GM03348 (cell line): ENCODE measurements around the gene ZNF490.
"Not testable (repeated sequence)": the region's sequence is repeated elsewhere in the genome, so short reads cannot be mapped to it uniquely, and the experiment has no call there.

Source experiments
- DNase-seq: peaks from one replicate; pipeline ENCODE4 v3.0.0; 2012; ENCODE audit warnings: low spot score

Gene ZNF490

DNA sequence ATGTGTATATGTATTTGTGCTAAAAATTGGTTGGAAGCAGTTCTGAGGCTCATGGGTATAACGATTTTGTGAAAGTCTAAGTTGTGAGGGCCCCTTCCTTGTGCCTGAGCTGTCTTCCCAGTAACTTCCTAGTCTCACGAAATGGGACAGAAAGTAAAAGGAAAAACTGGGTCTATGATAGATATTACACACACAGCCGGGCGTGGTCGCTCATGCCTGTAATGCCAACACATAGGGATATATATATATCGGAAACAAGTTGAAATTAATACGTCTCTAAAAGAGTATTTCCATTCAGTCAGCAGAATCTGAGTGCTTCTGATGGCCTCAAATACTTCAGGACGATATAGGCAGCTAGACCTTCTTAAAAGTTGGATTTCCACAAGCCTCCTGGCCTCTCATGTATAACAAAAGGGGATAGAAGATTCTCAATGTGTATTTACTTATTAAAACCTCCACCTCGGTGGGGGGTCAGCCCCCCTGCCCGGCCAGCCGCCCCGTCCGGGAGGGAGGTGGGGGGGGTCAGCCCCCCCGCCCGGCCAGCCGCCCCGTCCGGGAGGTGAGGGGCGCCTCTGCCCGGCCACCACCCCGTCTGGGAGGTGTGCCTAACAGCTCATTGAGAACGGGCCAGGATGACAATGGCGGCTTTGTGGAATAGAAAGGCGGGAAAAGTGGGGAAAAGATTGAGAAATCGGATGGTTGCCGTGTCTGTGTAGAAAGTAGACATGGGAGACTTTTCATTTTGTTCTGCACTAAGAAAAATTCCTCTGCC lies 10.8 kb upstream of the ZNF490 start:
- not testable (repeated sequence) for DNase-seq

DNA sequence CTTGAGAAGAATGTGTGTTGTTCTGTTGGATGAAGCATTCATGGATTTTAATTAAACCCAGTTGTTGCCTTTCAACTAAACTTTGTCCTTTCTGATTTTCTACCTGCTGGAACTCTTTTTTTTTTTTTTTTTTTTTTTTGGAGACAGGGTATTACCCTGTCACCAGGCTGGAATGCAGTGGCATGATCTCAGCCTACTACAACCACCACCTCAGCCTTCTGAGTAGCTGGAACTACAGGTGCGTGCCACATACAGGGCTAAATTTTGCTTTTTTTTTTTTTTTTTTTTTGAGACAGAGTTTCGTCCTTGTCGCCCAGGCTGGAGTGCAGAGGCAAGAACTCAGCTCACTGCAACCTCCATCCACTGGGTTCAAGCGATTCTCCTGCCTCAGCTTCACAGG lies 7.0 kb upstream of the ZNF490 start:
- no peak for DNase-seq

DNA sequence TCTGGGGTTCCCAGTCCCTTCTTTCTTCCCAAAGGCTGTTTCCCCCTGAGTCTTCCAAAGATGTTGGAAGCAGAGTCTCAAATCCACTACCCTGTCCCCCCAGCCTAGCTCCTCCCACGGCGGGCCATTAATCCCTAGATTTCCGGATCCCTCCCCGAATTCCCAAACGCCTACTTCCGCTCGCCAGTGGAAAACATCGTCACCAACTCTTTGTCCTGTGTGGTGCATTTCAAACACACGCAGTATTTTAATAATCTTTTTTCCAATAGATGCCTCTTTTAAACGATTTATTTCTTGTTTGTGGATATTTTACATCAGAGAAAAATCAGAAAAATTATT lies 717 bp upstream of the ZNF490 start:
- peak; percentile 90 for DNase-seq

DNA sequence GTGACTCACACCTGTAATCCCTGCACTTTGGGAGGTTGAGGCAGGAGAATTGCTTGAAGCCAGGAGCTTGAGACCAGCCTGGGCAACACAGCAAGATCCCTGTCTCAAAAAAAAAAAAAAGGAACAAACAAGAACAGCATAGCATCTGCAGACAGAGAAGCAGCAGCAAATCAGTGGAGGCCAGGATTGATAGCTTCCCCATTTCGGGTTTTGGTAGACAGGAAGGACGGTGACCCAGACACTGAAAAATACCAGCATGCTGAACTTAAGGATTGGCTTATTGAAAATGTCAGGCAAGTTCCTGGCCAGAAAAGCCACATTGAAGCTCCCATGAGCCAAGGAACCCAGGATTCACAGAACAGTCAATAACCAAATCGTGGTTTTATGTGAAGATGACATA lies 3.0 kb downstream of the ZNF490 start:
- no peak for DNase-seq

DNA sequence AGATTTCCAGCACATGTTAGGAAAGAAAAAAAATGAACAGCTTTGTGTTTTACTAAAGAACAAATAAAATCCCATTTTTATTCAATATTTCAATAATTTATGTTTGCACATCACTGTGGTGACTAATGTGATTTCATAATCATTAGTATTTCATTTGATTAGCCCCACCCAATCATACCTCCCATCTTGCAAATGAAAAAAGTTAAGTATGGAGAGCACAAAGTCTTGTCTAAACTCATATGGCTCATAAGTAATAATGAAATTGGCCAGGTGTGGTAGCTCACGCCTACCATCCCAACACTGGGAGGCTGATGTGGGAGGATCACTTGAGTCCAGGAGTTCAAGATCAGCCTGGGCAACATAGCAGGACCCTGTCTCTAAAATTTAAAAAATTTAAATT lies 3.8 kb downstream of the ZNF490 start:
- DNase-seq = no peak

DNA sequence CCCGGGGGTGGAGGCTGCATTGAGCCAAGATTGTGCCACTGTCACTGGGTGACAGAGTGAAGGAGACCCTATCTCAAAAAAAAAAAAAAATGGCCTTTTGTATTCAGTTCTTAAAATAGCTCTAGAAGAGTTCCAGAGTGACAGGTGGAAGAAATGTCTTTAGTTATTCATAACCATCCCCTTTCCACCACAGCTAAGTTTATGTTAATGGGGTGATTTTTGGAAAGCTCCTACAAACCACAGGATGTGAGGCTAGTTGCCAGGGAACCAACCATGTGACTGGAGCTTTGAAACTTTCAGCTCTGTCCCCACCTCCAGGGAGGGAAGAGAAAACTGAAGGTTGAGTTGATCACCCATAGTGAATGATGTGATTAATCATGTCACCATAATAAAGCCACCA lies 6.9 kb downstream of the ZNF490 start:
- no peak for DNase-seq

DNA sequence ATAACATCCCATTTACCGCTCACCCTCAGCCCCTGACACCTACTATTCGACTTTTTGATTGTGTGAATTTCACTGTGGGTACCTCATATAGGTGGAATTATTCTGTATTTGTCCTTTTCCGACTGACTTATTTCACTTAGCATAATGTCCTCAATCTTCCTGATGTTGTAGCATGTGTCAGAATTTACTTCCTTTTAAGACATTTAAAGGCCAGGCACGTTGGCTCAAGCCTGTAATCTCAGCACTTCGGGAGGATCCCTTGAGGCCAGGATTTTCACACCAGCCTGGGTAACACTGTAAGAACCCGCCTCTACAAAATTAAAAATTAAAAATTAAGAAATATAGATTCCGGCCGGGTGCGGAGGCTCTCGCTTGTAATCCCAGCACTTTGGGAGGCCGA lies 13.0 kb downstream of the ZNF490 start:
- DNase-seq = no peak

DNA sequence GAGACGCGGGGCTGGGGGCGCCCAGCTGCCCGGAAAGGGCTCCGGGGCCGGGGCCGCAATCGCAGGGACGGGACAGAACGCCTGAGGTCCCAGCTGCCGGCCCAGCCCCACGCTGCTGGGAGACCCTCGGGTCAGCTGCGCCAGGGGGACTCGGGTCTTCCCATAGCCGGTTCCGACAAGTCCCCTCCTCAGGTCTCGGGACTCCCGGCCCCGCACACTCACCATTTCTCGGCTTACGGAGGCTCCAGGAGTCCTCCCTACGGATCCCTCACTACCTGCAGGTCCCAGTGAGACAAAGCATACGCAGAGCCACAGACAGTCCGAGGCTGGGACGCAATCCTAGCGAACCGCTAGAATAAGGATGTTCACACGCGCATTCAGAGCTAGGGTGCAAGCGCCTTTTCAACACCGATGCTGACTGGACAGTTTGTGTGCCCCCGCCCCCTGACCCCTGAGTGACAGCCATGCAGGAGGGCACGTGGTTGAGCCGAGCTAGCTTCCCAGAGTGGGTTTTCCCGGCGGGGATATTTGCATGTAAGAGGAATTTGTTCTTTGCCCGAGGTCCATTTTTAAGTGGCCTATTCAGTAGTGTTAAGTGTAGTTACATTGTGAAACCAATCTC lies 13.6 kb downstream of the ZNF490 start:
- no peak for DNase-seq

DNA sequence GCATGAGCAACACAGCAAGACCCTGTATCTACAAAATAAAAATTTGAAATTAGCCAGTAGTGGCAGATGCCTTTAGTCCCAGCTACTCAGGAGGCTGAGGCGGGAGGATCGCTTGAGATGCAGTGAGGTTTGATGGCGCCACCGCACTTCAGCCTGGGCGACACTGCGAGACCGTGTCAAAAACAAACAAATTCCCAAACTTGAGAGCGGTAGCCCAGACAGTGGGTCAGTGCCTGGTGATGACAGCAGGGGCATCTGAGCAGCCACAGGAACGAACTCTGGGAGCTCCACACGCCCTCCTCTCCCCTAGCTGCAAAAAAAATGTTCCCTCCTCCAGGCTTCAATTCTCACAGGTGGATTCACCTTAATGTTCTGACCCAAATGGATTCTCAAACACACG lies 14.1 kb downstream of the ZNF490 start:
- DNase-seq = no peak

DNA sequence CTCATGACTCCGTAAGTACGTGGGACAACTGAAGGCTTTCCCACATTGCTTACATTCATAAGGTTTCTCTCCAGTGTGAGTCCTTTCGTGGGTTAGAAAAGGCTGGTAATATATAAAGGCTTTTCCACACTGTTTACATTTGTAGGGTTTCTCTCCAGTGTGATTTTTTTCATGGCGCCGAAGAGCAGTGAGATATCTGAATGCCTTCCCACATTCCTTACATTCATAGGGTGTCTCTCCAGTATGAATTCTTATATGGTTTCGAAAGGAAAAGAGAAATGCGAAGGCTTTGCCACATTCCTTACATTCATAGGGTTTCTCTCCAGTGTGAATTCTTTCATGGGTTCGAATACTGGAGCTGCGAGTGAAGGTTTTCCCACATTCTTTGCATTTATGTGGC lies 29.5 kb downstream of the ZNF490 start:
- no peak for DNase-seq

DNA sequence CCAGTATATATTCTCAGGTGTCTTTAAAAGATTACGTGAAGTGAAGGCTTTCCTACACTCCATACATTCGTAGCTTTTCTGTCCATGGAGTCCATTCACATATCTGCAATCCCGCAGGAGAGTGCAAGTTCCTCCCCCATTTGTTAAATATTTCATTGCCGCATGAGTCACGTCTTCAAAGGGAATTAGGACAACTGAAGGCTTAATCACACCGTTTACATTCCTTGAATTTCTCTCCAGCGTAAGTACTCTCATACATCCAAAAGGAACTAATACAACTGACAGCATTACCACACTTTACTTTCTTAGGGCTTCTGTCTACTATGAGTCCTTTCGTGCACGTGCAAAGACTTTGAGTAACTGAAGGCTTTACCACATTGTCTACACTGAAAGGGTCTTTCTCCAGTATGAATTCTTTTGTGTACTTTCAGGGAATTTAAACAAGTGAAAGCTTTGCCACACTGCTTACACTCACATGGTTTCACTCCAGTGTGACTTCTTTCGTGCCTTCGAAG lies 30.4 kb downstream of the ZNF490 start:
- DNase-seq = peak; percentile 23

DNA sequence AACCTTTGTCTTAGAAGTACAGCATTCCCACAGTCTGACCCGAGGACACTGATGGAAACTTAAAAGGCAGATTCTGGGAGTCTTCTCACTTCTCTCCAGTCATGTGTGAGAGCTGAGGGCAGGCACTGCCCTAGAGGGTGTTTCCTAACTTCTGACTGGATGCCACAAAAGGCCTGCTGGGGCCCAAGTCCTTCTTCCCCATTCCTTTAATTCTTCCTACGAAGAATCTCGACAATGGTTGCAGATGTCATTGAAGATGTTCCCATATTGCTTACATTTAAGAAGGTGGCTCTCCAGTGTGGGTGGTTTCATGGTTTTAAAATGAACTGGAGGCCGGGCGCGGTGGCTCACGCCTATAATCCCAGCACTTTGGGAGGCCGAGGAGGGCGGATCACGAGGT lies 32.0 kb downstream of the ZNF490 start:
- no peak for DNase-seq

DNA sequence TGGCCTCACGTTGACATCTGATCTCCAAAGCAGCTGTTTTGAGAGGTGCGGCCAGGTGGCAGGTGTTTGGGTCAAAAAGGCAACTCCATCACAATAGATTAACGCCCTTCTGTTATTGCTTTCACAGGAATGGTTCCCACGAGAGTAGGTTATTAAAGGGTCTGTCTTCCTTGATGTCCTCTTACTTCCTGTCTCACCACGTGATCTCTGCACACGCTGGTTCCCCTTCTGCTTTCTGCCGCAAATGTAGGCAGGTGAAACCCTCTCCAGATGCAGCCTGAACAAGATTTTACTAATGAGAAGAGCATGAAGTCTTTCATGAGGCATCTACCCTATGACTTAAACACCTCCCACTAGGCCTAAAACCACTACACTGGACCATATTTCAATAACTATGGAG lies 36.6 kb downstream of the ZNF490 start:
- DNase-seq = no peak

DNA sequence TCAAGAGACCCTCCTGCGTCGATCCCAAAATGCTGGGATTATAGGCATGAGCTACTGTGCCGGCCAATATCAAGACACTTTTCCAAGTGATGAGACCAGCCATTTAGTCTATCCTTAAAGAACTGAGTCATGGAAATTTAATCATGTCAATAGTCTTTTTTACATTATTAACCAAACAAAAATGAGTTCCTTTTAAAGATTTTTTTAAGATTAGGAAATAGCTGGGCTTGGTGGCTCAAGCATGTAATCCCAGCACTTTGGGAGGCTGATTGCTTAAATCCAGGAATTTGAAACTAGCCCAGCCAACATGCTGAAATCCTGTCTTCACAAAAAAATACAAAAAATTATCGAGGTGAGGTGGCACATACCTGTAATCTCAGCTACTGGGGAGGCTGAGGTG lies 42.7 kb downstream of the ZNF490 start:
- DNase-seq = no peak

DNA sequence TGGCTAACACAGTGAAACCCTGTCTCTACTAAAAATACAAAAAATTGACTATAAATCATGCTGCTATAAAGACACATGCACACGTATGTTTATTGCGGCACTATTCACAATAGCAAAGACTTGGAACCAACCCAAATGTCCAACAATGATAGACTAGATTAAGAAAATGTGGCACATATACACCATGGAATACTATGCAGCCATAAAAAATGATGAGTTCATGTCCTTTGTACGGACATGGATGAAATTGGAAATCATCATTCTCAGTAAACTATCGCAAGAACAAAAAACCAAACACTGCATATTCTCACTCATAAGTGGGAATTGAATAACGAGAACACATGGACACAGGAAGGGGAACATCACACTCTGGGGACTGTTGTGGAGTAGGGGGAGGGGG lies 44.2 kb downstream of the ZNF490 start:
- not testable (repeated sequence) for DNase-seq

DNA sequence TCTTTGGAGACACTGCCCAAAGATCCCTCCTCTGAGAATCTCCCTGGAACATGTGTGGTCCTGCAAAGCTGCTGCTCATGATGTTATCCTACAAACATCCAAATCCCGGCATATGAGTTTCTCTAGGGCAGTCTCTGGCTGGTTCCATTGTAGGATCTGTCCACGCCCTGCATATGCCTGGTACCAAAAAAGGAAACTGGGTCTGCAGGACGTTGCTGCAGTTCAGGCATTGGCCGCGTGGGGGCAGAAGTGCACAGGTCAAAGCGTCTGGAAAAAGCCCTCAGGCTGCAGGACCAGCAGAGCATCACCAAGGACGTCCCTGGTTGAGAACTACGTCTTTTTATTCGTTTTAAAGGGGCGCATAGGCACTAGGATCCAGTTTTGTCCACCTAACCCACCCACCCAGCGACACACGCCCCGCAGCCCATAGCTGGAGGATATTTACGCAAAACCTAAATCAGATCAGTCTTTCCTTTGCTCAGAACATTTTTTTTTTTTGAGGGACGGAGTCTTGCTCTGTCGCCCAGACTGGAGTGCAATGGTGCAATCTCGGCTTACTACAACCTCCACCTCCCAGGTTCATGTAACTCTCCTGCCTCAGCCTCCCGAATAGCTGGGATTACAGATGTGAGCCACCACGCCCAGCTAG lies 46.5 kb downstream of the ZNF490 start:
- peak; percentile 95 for DNase-seq

DNA sequence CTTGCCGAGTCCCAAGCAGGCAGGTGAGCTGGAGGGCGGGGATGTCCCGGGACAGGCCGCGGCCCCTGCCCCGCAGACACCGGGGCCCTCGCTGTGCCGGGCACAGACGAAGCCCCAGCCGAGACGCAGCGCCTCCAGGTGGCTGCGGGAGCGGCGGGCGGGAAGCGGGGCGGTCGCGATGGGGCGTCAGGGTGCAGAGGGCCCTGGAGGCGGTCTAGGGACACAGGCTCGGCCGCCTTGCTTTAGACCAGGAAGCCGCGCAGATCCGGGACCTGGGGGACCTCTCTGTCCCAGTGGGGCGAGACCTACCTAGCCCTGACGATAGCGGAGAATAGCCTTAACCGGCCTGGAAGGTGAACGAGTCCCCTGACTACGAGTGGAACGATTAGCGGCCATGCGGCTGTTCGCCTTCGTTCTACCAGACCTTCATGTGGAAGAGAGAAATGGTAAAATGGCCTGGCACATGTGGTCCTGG lies 55.1 kb downstream of the ZNF490 start:
- no peak for DNase-seq

DNA sequence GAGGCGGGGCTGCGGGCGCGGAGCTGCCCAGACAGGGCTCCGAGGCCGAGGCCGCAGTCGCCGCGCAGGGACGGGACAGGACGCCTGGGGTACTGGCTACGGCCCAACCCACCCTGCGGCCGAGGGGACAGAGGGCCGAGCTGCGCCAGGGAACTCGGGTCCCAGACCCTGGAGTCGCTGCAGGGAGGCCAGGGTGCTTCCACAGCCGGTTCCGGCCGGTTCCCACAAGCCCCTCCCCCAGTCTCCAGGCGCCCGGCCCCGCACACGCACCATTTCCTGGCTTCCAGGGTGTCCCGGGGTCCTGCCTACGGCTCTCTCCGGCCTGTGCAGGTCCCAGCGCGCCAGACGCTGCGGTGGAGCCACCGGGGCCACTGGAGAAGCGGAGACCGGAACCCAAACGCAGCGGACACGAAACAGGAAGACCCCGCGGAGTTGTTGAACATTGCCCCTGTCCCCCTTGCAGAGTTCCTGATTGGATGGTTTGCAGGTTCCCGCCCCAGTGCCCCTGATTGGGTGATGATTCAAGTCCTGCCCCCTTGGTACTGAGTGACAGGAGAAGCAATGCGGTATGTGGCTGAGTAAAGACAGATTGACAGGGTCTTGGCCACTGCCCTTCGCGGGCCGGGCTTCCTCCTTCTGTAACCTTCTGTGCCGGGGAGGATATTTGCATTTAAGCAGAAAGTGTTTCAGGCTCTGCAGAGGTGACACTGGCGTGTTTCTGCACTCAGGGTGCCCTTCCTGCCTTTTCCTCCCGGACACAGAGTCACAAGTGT lies 59.4 kb downstream of the ZNF490 start, which contains the start of gene ZNF564:
TSS of gene ZNF564 (minus strand) at position 423 of the 773 bp plus-strand sequence. CDS start at position 273, 150 bp downstream.
- peak; percentile 98 for DNase-seq

DNA sequence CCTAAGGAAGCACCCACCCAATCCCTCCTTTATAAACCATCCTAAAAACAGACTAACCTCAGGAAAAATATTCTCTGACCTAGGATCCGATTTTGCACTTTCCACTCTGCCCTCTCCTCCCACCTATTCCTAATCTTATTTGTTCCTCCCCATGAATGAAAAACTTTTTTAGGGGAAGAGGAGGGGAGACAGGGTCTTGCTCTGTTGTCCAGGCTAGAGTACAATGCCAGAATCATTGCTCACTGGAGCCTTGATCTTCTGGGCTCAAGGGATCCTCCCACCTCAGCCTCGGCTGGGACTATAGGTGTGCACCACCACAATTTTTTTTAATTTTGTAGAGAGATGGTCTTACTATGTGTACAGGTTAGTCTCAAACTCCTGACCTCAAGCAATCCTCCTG lies 63.7 kb downstream of the ZNF490 start:
- no peak for DNase-seq

DNA sequence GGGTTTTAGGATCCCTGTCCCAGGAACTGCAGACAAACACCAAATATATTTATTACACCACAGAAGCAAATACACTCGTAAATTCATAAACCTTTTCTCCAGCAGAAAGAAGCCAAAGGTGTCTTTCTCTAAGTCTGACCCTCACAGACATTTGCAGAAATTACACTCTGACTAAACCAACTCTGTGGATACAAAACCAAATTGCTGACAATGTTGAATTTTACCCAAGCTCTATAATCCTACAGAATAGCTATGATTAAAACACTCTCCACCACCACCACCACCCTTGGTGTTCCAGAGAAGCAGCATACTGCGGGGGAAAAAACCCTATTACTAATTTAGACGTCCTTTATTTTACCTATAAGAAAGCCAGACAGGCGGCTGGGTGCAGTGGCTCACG lies 64.5 kb downstream of the ZNF490 start:
- DNase-seq = no peak

DNA sequence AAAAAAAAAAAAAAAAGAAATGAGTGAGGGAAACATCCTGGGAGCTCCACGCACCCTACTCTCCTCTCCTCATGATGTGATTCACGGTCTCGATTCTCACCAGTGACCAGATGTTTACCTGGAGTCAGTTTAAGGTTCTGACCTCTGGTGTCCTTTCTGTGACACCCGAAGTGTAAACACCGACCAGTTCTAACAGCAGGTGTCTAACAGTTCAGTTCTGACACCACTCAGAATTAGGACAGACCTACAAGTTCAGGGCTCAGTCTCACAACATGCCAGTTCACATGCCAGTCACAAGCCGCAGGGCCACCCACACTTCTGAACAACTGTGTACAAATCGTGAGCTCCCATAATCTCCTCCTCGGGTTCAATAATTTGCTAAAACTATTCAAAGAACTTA lies 65.3 kb downstream of the ZNF490 start:
- DNase-seq = no peak

DNA sequence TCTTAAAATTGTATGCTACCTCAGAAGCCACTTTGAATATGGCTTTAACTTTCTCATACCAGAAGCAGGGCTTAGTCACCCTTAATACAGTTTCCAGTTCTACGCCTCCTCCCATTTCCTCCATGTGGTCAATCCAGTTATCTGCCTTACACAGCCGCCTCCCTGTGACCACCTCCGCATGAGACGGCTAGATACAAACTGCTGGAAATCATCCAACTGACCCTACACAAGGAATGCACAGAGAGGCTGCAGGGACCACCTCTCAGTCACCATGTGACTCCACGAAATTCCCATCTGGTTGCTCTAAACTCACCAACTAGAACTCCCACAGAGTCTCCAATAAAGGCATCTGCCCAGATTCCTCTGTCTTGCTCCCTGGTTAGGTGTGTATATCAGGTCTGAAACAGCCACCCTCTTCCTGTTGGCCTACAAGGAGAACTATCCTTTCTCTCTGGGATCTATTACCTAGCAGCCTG lies 66.2 kb downstream of the ZNF490 start:
- no peak for DNase-seq
